Activated T-helper 9 cell treated with anti-CD3 and anti-CD28 coated beads, Interleukin-2, amount 50 U/mL, for 16 hours (primary cell): ENCODE results near the gene PCDHA2.
"Not testable (repeated sequence)": the region's sequence is repeated elsewhere in the genome, so short reads cannot be mapped to it uniquely, and the experiment has no call there.

Source experiments
- DNase-seq: peaks from one replicate; pipeline ENCODE4 v3.0.0-alpha.2; 2020; ENCODE audit warnings: low read depth

Gene PCDHA2

DNA sequence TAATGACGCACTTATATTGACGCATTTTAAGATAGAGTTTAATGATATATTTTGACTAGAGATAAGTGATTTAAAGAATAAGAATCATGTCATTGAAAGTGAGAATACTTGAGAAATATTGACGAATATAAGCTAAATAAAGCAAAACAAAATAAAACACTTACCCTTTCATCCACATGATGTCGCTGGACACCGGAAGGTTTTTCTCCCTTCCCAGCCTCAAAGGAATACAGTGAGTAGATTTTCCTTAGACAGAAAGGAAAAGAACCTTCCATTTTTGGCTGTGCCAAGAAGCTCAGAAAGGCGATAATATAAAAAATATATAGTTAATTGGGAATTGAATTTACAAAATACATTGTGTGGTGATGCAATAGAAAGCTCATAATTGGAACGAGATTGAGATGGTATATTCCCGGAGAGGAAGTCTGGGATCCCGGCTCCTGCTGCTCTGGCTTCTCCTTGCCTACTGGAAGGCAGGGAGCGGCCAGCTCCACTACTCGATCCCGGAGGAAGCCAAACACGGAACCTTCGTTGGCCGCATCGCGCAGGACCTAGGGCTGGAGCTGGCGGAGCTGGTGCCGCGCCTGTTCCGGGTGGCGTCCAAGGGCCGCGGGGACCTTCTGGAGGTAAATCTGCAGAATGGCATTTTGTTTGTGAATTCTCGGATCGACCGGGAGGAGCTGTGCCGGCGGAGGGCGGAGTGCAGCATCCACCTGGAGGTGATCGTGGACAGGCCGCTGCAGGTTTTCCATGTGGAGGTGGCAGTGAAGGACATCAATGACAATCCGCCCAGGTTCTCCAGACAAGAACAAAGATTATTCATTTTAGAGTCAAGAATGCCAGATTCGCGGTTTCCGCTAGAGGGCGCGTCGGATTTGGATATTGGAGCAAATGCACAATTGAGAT, 27.0 kb downstream of the PCDHA2 start, which contains the start of gene PCDHA5:
TSS of gene PCDHA5 (plus strand) at position 239 of the 906 bp plus-strand sequence.
- DNase-seq = no peak

DNA sequence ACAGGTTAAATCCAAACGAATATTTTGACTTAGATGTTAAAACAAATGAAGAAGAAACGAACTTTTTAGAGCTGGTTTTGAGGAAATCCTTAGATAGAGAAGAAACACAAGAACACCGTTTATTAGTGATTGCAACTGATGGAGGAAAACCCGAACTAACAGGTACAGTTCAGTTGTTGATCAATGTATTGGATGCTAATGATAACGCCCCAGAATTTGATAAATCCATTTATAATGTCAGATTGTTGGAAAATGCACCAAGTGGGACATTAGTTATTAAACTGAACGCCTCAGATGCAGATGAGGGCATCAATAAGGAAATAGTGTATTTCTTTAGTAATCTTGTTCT, 27.6 kb downstream of the PCDHA2 start:
- no peak for DNase-seq

DNA sequence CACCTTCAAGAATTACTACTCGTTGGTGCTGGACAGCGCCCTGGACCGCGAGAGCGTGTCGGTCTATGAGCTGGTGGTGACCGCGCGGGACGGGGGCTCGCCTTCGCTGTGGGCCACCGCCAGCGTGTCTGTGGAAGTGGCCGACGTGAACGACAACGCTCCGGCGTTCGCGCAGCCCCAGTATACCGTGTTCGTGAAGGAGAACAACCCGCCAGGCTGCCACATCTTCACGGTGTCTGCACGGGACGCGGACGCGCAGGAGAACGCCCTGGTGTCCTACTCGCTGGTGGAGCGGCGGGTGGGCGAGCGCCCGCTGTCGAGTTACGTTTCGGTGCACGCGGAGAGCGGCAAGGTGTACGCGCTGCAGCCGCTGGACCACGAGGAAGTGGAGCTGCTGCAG, 28.3 kb downstream of the PCDHA2 start:
- not testable (repeated sequence) for DNase-seq

DNA sequence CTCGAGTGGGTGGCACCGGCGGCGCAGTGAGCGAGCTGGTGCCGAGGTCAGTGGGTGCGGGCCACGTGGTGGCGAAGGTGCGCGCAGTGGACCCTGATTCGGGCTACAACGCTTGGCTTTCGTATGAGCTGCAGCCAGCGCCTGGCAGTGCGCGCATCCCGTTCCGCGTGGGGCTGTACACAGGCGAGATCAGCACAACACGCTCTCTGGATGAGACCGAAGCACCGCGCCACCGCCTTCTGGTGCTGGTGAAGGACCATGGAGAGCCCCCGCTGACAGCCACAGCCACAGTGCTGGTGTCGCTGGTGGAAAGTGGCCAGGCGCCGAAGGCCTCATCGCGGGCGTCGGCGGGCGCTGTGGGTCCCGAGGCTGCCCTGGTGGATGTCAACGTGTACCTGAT, 28.8 kb downstream of the PCDHA2 start:
- no peak for DNase-seq

DNA sequence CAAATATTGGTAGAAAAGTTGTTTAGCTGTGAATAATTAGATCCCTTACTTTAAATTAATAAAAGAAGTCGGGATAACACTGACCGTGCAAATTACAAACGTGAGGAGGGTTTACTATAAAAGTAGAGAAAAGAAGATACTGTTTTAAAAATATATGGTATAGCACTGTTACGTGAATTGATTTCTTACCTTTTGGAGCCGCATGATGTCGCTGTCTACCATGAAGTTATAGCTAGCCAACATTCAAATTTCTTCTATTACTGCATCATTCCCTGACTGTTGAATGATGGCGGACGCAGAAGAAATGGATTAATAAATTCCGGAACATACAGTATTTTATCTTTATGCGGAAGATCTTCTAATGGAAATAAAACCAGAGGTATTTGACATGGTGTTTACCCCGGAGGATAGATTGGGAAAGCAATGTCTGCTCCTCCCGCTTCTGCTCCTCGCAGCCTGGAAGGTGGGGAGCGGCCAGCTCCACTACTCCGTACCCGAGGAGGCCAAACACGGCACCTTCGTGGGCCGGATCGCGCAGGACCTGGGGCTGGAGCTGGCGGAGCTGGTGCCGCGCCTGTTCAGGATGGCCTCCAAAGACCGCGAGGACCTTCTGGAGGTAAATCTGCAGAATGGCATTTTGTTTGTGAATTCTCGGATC, 33.2 kb downstream of the PCDHA2 start, which contains the start of gene PCDHA6:
TSS of gene PCDHA6 (plus strand) at position 257 of the 658 bp plus-strand sequence. CDS start at position 389, 132 bp downstream.
- DNase-seq = no peak

DNA sequence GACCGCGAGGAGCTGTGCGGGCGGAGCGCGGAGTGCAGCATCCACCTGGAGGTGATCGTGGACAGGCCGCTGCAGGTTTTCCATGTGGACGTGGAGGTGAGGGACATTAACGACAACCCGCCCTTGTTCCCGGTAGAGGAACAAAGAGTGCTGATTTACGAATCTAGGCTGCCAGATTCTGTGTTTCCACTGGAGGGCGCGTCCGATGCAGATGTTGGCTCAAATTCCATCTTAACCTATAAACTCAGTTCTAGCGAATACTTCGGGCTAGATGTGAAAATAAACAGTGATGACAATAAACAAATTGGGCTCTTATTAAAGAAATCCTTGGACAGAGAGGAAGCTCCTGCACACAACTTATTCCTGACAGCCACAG, 33.7 kb downstream of the PCDHA2 start:
- no peak for DNase-seq

DNA sequence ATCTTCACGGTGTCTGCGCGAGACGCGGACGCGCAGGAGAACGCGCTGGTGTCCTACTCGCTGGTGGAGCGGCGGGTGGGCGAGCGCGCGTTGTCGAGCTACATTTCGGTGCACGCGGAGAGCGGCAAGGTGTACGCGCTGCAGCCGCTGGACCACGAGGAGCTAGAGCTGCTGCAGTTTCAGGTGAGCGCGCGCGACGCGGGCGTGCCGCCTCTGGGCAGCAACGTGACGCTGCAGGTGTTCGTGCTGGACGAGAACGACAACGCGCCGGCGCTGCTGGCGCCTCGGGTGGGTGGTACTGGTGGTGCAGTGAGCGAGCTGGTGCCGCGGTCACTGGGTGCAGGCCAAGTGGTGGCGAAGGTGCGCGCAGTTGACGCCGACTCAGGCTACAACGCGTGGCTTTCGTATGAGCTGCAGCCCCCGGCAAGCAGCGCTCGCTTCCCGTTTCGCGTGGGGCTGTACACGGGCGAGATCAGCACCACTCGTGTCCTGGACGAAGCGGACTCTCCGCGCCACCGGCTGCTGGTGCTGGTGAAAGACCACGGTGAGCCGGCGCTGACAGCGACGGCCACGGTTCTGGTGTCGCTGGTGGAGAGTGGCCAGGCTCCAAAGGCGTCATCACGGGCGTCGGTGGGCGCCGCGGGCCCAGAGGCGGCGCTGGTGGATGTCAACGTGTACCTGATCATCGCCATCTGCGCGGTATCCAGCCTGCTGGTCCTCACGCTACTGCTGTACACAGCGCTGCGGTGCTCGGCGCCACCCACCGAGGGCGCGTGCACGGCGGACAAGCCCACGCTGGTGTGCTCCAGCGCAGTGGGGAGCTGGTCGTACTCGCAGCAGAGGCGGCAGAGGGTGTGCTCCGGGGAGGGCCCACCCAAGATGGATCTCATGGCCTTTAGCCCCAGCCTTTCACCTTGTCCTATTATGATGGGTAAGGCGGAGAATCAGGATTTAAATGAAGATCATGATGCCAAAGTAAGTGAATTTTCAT, 35.2 kb downstream of the PCDHA2 start:
- not testable (repeated sequence) for DNase-seq

DNA sequence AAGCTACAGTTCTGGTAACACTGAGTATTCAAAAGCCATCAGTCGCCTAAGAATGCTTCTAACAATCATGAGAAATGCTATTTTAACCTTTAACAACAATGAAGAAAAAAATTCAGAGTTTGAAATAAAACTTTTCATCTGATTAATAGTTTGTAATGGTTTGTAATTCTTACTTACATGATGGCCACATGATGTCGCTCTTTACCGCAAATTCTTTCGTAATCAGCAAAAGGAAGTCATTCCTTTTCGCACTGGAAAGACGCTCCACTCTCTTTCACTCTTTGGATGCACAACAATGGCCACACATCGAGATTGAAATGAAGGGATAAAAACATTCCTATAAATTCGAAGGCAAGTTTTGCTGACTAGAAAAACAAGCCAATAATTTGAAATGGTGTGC, 39.3 kb downstream of the PCDHA2 start, which contains the start of gene PCDHA7:
TSS of gene PCDHA7 (plus strand) at position 277 of the 400 bp plus-strand sequence. CDS start at position 392, 115 bp downstream.
- no peak for DNase-seq

DNA sequence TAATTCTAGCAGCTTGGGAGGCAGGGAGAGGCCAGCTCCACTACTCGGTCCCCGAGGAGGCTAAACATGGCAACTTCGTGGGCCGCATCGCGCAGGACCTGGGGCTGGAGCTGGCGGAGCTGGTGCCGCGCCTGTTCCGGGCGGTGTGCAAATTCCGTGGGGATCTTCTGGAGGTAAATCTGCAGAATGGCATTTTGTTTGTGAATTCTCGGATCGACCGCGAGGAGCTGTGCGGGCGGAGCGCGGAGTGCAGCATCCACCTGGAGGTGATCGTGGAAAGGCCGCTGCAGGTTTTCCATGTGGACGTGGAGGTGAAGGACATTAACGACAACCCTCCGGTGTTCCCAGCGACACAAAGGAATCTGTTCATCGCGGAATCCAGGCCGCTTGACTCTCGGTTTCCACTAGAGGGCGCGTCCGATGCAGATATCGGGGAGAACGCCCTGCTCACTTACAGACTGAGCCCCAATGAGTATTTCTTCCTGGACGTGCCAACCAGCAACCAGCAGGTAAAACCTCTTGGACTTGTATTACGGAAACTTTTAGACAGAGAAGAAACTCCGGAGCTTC, 39.9 kb downstream of the PCDHA2 start:
- DNase-seq = not testable (repeated sequence)

DNA sequence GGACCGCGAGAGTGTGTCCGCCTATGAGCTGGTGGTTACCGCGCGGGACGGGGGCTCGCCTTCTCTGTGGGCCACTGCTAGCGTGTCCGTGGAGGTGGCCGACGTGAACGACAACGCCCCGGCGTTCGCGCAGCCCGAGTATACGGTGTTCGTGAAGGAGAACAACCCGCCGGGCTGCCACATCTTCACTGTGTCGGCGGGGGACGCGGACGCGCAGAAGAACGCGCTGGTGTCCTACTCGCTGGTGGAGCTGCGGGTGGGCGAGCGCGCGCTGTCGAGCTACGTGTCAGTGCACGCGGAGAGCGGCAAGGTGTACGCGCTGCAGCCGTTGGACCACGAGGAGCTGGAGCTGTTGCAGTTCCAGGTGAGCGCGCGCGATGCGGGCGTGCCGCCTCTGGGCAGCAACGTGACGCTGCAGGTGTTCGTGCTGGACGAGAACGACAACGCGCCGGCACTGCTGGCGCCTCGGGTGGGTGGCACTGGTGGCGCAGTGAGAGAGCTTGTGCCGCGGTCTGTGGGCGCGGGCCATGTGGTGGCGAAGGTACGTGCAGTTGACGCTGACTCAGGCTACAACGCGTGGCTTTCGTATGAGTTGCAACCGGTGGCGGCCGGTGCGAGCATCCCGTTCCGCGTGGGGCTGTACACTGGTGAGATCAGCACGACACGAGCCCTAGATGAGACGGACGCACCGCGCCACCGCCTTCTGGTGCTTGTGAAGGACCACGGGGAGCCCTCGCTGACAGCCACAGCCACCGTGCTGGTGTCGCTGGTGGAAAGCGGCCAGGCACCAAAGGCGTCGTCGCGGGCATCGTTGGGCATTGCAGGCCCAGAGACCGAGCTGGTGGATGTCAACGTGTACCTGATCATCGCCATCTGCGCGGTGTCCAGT, 41.2 kb downstream of the PCDHA2 start:
- no peak for DNase-seq

DNA sequence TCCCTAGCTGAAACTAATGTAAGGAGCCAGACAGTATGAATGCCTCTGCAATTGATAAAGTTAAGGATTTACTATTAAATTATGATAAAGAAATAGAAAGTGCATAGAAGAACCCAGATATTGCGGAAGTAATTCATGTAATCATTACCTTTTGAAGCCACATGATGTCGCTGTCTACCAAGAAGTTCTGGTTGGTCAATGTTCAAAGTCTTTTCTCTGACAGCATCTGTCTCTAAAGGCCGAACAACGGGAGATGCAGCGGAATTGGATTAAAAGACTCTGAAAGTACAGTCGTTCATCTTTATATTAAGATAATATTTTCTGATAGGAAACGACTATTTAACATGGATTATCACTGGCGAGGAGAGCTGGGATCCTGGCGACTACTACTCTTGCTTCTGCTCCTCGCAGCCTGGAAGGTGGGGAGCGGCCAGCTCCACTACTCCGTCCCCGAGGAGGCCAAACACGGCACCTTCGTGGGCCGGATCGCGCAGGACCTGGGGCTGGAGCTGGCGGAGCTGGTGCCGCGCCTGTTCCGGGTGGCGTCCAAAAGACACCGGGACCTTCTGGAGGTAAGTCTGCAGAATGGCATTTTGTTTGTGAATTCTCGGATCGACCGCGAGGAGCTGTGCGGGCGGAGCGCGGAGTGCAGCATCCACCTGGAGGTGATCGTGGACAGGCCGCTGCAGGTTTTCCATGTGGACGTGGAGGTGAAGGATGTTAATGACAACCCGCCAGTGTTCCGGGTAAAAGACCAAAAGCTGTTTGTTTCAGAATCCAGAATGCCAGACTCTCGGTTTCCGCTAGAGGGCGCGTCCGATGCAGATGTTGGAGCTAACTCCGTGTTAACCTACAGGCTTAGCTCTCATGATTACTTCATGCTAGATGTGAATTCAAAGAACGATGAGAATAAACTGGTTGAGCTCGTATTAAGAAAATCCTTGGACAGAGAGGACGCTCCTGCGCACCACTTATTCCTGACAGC, 46.6 kb downstream of the PCDHA2 start, which contains the start of gene PCDHA8:
TSS of gene PCDHA8 (plus strand) at position 210 of the 985 bp plus-strand sequence. CDS start at position 345, 135 bp downstream.
- no peak for DNase-seq

DNA sequence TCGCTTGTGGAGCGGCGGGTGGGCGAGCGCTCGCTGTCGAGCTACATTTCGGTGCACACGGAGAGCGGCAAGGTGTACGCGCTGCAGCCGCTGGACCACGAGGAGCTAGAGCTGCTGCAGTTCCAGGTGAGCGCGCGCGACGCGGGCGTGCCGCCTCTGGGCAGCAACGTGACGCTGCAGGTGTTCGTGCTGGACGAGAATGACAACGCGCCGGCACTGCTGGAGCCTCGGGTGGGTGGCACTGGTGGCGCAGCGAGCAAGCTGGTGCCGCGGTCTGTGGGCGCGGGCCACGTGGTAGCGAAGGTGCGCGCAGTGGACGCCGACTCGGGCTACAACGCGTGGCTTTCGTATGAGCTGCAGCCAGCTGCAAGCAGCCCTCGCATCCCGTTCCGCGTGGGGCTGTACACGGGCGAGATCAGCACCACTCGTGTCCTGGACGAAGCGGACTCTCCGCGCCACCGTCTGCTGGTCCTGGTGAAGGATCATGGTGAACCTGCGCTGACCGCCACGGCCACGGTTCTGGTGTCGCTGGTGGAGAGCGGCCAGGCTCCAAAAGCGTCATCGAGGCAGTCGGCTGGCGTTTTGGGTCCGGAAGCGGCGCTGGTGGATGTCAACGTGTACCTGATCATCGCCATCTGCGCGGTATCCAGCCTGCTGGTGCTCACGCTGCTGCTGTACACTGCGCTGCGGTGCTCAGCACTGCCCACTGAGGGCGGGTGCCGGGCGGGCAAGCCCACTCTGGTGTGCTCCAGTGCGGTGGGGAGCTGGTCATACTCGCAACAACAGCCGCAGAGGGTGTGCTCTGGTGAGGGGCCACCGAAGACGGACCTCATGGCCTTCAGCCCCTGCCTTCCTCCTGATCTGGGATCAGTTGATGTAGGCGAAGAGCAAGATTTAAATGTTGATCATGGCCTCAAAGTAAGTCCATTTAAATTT, 48.4 kb downstream of the PCDHA2 start:
- DNase-seq = no peak
